NCI-H1930 (cell line): ENCODE data around the gene KCNK7.
A peak's percentile ranks its signal among the peaks of the same experiment; 100 is the strongest.

ENCODE experiments used
- DNase-seq, 2 experiments: peaks; one replicate each; lab custom pipeline; 2025; lab: John Stamatoyannopoulos, UW

KCNK7 gene

GRCh38 chr11:65586676-65587075 lies 8.9 kb downstream of the KCNK7 start:
- no peak for DNase-seq

GRCh38 chr11:65586247-65586630 lies 9.4 kb downstream of the KCNK7 start:
- no peak for DNase-seq

- no peak for DNase-seq
Observed at GRCh38 chr11:65585396-65586246, 10.0 kb downstream of the KCNK7 start.

GRCh38 chr11:65584723-65585171 lies 10.9 kb downstream of the KCNK7 start:
- DNase-seq = no peak

- no peak for DNase-seq
Observed at GRCh38 chr11:65584106-65584505, 11.5 kb downstream of the KCNK7 start.

DNA sequence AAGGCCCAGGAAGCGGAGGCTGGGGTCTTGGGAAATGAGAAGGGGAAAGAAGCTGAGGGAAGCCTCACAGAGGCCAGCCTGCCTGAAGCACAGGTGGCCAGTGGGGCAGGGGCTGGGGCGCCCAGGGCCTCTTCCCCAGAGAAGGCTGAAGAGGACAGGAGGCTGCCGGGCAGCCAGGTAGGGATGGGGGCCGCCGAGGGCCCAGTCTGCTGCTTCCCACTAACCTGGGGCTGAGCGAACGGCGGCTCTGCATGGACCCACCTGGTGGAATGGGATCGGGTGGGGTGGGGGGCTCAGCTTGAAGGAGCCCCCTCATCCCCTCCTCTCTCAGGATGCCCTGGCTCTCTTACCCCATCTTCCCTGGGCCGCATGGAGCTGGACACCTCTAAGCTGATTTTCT lies 12.0 kb downstream of the KCNK7 start:
- DNase-seq = no peak

GRCh38 chr11:65581928-65582327 lies 13.7 kb downstream of the KCNK7 start:
- DNase-seq = no peak

- DNase-seq = no peak
Observed at GRCh38 chr11:65580756-65581155, 14.8 kb downstream of the KCNK7 start.

DNA sequence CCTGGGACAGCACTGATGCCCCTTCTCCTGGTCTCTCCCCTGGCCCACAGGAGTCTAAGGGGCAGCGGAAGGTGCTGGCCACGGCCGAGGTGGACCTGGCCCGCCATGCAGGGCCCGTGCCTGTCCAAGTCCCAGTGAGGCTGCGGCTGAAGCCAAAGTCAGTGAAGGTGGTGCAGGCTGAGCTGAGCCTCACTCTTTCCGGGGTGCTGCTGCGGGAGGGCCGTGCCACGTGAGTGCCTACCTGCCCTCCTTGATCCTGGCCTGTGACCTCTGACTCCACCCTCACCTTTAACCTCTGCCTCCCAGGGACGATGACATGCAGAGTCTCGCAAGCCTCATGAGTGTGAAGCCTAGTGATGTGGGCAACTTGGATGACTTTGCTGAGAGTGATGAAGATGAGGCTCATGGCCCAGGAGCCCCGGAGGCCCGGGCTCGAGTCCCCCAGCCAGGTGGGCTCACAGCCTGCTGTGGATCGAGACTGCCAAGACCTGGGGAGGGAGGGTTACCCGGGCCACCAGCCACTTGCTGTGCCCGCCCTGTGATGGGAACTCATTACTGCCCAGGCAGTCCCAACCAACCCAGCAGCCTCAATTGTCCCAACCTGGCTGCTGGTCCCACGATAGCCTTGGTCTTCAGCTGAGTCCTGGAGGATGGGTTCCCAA lies 15.4 kb downstream of the KCNK7 start:
- no peak for DNase-seq

DNA sequence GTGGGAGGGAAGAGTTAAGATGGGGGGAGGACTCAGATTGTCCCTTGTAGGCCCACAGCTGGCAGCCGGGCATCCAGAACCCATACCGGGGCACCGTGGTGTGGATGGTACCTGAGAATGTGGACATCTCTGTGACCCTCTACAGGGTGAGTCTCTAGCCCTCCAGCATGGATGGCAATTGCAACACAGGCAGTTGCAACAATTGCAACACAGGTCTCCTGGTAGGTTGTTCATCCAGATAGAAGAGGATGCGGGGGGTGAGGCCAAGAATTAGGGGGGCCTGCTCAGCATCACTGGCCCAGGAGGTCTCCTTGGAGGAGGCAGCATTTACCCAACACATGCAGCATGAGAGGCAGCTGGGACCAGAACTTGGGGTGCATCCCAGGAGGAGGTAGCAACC lies 16.3 kb downstream of the KCNK7 start:
- DNase-seq = no peak

DNA sequence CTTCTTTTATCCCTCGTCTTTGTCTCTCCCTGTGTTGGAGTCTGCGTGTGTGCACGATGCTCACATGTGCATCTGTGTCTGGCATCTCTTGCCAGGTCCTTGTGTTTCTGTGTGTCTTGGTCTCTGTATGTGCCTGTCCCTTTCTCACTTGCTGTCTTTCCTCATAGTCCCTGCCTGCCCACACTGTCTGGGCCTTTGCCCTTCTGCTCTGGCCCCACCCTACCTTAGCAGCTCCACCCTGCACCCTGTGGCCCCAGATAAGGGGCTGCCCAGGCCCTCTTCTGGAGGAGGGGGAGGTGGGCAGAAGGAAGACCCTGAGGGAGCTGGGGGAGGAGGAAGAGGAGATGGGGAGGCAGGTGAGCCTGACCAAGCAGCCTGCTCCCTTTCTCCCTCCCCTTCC lies 16.9 kb downstream of the KCNK7 start:
- DNase-seq = no peak

DNA sequence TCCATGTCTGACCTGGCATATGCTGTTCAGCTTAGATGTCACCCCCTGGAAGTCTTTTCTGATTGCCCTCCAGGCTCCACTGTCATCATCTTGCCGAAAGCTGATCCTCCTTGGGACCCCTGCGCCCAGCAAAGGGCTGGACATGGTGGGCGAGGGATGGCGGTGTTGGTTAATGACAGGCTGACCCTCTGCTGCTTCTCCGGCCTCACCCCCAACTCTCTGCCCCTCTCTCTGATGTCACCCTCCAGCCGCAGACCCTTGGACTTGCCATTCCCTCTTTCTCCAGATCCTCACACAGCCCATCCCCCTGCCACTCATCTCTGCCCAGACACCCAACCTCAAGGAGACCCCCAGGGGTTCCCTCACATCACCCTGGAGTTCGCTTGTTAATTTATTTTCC lies 17.5 kb downstream of the KCNK7 start:
- no peak for DNase-seq

GRCh38 chr11:65577756-65578109 lies 17.9 kb downstream of the KCNK7 start:
- no peak for DNase-seq

- no peak for DNase-seq
Observed at GRCh38 chr11:65576867-65577755, 18.5 kb downstream of the KCNK7 start.

DNA sequence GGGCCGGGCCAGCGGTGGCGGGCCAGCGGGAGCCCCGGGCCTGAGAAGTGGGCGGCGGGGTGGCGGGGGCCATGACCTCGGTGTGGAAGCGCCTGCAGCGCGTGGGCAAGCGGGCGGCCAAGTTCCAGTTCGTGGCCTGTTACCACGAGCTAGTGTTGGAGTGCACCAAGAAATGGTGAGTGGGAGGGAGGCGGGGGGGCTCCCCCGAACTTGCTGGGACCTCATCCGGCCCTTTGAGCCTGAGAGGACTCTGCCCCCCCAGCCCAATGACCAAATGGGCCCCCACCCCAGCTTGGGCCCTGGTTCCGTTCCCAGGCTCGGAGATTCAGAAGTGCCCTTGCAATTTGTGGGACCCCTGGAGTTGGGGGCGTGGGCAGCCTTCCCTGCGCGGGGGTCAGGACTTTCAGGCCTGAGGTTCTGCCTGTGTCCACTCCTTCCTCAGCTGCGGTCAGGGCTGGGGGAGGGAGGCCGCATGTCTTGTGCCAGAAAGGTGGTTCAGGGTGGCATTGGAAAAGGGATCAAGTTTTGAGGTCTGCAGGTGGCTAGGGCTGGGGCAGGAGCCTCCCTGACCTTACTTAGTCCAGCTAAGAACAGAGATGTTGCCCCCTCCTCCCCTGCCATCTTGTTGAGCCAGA lies 19.3 kb downstream of the KCNK7 start:
- no peak for DNase-seq

DNA sequence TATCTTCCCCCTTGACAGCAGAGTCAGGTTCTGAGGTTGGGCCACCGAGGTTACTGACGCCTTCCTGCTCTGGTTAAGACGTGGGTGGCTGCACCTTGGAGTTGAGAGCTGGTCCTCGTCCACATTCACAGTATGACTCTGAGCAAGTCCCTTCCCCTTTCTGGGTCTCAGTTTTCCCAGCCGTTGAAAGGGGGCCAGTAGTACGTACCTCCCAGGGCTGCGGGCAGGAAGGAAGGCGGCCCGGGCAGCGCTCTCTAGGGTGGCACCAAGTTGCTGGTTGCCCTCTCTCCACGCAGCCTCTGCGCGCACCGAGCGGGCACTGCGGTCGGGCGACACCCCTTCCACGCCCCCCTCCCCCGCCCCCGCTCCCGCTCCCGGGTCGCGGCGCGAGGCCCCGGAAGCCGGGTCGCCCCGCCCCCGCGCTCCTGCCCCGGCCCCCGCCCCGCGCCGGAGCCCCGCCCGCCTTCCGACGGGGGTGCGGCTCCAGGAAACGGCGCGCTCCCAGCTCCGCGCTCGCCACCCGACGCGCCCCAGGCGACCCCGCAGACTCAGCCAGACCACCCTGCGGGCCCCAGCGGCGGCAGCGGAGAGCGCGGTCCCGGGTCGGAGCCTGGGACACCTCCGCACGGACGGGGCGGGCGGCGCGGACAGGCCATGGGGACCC lies 19.9 kb downstream of the KCNK7 start, which contains the start of gene EHBP1L1:
EHBP1L1 (plus strand) TSS at position 486 of the 664 bp plus-strand sequence. CDS start 250 bp downstream, outside the sequence.
- DNase-seq = peak in 1 of 2 experiments; percentile 47

- DNase-seq = no peak
Observed at GRCh38 chr11:65574811-65575567, 20.6 kb downstream of the KCNK7 start.

- DNase-seq = peak; percentile 70 to 84
Observed at GRCh38 chr11:65574109-65574810, 21.3 kb downstream of the KCNK7 start.

DNA sequence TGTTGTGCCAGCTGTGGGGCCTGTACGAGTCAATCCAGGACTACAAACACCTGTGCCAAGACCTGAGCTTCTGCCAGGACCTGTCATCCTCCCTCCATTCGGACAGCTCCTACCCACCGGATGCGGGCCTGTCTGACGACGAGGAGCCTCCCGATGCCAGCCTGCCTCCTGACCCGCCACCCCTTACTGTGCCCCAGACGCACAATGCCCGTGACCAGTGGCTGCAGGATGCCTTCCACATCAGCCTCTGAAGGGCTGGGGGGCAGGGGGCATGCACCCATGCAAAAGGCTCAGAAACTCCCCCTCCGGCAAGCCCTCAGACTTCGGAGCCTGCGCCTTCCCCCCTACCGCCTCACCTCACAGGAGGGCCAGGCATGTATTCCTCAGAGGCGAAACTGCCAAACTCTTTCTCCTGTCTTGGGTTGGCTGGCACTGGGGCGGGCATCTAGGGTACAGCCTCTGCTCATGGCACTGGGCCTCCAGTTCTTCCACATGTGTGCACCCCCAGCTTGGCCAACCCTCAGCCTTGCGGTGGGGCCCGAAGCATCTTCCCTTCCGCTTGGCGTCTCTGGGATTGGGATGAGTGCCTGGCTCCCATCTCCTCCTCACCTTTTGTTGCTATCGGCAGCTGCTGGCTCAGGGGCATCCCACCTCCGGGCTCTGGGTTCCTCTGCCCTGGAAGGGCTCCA lies 22.1 kb downstream of the KCNK7 start:
- no peak for DNase-seq
